NCI-H146 (cell line): ENCODE measurements around the gene LRRC28.
A peak's percentile ranks its signal among the peaks of the same experiment; 100 is the strongest.

Experiments
- DNase-seq: peaks from one replicate; lab custom pipeline; 2025; lab: John Stamatoyannopoulos, UW

LRRC28 gene

DNA sequence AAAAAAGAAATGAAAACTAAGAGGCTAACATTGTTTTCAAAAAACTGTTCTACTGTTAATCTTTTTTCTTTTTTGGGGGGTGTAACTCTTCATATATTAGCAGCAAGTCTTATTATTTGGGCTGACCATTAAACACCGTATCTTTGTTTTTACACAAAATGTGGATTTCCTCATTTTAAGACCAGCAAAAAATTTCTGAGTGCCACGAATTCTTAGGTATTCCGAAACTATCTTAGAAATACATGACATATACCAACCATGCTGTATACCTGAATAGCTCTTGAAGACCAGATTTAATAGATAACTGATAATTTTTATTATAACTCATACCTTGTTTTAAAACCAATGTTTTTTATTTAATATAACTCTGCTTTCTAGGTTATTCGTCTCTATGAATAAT is 1.3 kb upstream of the LRRC28 start:
- DNase-seq, result no peak

DNA sequence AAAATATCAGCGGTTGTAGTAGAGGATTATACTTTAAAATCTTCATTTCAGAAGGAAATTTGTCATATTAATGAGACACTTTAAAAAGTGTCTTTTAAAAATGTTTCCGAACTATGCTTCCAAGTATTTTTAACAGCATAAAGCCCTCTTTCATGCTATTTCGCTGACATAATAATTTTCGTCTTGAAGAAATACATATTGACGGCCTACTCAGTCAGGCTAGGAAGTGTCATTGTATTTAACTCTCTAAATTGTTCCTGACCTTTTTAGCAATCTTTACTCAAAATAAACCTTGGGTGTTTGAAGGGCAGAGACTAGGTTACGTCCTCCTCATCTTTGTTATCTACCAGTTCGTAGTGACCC is 806 bp upstream of the LRRC28 start:
- no peak for DNase-seq

DNA sequence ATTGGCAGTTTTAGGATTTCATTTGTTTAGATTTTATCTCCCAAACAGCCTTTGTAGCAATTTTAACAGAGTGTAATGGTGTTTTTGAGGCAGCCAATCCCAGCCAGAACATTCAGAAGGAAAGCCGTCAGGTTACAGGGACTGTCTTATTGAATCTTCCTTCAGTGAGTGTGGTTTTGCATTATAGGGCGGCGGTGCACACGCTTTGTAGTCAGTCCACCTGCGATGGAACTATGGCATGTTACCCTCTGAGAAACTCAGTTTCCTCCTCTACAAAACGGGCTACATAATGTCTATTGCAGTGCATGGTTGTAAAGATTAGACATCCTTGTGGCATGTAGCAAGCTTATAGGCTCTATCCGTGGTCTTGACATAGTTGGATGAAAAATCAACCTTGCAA is 1.0 kb downstream of the LRRC28 start:
- DNase-seq, result no peak

DNA sequence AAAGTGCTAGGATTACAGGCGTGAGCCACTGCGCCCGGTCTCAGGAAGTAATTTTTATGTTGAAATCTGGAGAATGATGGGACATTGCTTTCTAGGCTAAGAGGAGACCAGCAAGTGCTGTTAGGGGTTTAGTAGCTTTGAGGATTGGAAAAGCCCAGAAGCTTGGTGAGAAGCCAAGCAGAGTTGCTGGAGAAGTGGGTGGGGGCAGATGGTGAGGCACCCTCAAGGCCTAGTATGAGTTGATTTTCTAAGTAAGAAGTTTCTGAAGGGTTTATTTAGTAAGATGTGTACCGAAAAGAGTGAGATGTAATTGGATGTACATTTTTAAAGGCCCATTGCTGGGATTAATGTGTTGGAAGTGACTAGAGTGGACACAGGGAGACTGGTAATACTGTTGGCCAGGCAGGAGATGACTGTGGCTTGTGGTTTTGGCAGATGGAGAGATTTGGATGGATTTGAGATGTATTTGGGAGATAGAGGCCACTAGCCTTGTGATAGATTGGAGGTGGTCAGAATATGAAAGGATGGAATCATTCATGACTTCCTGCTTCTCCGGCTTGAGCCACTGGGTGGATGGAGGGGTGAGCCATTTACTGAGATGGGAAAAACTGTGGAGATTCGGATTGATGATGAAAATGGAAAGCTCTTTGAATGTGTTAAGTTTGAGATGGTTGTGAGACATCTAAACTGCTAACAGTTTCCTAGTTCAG is 2.3 kb downstream of the LRRC28 start:
- DNase-seq, result no peak

DNA sequence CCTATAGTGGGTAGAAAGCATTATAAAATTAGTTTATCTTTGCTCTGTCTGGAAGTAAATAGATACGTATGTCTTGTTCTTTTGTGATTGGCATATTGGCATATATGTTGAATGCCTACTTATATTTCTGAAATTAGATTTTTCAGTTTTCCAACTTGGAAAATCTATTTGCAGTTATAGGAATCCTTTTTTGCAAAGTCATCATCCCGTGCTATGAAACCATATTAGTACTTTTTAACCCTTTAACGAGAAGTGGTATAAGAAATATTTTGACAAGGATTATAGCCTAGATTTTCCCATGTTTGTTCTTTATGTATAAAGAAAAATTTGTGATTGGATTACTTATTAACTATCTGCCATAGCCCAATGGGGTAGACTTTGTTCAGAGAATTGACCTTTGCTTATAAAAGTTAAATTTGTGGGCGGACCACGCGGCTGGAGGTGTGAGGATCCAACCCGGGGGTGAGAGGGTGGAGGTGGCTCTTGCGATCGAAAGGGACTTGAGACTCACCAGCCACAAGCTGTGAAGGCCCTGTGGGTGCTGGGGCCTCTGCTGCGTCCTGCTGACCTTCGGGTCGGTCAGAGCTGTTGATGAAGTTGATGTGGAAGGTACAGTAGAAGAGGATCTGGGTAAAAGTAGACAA is 5.9 kb downstream of the LRRC28 start:
- DNase-seq, result no peak

DNA sequence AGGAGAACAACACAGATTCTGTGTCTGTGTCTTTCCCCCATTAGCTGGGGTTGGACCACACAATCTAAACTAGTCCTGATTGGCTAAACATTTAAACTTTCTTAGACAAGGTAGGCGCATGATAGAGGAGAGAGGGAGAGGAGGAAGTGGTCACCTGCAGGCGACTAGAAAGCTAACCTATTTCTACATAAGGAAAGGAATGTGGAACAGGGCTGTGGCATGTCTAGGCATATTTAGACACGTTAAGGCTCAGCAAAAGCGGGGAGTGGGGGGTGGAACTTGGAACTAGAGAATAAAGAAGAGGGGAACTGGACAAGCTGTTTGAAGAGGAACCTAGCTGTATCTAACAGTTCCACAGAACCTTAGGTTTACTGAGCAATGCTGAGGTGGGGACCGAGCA is 12.8 kb downstream of the LRRC28 start:
- no peak for DNase-seq

DNA sequence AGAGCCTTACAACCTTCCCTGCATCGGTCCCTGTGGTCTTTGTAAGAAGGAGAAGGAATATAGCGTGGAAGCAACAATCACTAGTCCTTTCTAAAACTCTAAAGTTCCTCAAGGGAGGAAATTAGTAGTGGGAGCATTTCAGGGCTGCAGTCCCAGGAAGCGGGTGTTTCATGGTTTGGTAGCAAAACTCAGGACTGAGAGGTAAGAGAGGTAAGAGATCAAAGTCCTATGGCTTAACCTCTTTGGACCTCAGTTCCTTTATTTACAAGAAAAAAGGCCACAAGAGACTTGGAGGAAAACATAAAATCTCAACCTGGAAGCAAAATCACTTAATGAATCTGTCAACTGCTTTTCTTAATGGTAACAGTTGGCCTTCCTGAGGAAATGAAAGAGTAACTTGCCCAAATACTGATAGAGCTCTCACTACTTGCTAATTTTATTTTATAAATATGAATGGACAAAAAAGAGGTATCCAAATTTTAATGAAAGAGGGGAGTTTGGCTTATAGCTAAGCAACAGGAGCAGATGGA is 14.3 kb downstream of the LRRC28 start:
- no peak for DNase-seq

DNA sequence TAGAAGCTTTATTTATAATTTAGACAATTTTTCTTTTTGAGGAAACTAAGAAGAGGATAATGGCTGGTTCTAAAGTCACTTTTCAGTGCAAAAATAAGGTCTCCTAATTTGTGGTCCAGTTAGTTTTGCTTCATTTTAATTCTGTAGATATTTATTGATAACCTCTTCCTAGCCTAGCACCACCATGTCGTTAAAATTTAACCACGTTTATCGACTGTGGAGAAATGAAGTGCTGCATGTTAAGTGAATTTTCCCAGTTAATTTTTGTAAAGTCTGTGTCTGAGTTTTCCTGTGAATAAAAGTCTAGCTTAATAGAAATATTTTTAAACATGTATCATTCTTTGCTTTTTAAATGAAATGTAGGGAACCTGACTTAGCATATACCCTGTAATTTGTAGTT is 16.7 kb downstream of the LRRC28 start:
- no peak for DNase-seq

DNA sequence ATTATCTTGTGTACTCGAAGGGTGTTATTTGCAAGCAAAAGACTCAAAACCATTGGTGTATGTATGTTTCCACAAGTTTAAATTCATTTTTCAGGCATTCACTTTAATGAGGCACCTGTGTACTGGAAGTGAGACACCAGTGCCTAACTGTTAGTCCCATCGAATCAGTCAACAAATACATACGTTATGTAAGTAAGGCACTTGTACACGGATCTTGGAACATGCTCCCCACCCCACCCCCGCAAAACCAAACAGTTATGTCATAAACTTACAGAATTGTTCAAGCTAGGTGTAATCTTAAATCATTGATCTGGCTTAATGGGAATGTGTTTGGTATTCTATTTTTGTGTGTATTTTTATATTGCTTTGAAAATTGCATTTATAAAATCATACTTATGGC is 17.1 kb downstream of the LRRC28 start:
- no peak for DNase-seq

DNA sequence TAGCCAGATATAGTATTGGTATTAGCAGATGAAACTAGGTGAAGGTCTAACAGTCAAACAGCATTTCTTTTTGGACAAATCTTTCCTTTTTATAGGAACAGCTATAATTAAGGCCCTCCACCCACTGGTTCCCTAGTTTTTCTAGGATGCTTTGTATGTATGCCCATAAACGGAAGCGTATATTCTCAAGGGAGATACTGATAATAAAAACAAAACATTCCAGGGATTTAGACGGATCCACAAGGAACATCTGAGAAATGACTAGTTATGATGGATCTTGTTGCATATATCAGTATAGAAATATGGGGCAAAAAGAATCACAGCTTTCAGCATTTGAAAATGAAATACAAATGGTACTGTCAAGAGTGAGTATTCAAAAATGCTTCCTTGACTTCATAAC is 22.5 kb downstream of the LRRC28 start:
- no peak for DNase-seq

DNA sequence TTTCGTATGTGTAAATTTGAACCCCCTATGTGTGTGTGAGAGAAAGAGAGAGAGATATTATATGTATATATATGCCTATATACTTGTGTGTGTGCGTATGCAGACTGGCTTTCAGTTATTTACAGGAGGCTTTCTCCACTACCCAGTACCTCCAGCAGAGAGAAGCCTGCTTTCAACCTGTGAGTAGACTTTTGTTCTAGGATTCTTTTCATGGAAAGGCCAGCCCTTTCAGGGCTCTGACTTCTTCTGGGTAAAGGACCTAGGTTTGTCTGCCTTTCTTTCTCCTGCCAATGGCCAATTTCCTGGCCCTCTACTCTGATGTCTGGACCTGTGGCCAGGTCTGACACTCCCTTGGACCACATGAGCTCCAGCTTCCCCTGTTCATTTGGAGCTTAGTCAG is 23.8 kb downstream of the LRRC28 start:
- DNase-seq, result no peak

DNA sequence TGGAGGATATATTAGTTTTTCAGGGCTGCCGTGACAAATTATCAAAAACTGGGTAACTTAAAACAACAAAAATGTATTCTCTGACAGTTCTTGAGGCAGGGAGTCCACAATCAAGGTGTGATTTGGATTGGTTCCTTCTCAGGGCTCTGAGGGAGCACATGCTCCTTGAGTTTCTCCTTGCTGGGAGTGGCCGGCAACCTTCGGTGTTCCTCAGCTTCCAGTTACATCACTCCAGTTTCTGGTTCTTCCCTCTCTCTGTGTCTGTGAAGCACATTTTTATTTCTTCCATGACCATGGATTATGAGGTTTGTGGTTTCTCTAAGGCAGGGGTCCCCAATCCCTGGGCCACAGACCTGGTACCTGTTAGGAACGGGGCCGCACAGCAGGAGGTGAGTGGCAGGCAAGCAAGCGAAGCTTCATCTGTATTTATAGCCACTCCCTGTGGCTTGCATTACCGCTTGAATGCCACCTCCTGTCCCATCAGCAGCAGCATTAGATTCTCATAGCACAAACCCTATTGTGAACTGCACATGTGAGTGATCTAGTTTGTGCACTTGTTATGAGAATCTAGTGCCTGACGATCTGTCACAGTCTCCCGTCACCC is 24.3 kb downstream of the LRRC28 start:
- DNase-seq, result peak; percentile 6

DNA sequence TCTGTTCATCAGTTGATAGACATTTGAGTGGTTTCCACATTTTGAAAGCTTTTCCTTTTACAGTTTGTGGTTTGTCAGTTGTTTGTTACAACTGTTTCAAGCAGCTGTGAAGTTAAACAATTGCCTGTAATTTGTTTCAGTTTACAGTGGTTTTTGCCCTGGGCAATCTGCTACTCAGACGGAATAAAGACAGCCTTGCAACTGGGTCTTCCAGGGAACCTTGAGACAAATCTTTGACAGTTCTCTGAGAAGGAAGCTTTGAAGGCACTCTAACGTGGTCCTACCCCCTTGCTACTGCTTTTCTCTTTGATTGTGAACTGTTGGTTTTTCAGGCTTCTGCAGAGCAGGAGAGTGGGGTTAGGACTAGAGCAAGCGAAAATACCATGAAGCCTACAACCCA is 28.0 kb downstream of the LRRC28 start:
- no peak for DNase-seq

DNA sequence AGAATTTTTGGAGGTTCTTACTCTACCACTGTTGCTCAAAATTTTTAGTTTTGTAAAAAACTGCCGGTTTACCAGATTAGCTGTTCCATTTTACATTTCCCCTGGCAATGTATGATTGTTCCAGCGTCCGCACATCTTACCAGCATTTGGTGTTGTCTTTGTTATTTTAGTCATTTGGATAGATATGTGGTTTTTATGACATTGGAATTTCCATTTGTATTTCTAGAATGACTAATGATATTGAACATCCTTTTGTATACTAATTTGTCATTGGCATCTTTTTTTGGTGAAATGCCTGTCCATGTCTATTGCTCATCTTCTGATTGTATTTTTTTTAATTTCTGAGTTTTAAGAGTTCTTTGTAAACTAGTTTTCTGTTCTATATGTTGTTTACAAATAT is 28.5 kb downstream of the LRRC28 start:
- DNase-seq, result no peak

DNA sequence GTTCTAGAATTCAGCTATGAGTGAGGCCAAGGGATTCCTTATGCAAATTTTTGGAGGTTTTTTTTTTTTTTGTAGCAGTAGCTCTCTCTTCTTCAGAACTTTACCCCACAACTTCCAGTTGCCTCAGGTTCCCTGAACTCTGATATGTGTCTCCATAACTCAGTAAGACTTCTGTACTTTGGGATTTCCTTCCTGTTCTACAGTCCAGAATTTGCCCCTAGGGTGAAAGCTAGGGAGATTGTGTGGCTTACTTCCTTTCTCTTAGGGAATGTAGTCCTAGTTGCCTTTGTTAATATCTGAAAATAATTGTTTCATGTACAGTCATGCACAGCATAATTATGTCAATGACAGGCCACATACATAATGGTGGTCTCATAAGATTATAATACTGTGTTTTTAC is 30.8 kb downstream of the LRRC28 start:
- no peak for DNase-seq

DNA sequence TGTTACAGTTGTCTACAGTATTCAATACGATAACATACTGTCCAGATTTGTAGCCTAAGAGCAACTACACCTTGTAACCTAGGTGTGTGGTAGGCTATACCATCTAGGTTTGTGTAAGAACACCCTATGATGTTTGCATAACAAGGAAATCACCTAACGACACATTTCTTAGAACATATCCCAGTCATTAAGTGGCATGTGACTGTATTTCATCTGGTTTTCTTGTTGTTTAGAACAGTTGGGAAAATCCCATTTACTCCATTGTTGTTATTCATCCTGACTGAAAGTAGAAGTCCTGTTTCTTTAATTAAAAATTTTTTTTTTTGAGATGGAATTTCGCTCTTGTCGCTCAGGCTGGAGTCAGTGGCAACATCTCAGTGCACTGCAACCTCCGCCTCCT is 31.3 kb downstream of the LRRC28 start:
- no peak for DNase-seq

DNA sequence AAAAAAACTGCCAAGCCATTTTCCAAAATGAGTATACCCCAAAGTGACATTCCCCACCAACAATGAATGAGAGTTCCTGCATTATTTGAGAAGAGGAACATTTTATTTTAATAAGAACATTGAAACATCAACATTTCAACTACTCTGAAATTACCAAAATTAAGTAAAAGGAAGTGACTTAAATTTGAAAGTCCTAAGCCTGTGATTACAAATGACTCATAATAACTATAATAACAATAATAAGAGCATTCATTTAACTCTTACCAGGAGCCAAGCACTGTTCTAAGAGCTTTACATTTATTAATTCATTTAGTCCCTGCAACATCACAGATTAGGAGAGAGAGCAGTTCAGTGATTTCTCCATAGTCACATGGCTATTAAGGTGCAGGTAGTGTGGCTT is 32.4 kb downstream of the LRRC28 start:
- DNase-seq, result no peak

DNA sequence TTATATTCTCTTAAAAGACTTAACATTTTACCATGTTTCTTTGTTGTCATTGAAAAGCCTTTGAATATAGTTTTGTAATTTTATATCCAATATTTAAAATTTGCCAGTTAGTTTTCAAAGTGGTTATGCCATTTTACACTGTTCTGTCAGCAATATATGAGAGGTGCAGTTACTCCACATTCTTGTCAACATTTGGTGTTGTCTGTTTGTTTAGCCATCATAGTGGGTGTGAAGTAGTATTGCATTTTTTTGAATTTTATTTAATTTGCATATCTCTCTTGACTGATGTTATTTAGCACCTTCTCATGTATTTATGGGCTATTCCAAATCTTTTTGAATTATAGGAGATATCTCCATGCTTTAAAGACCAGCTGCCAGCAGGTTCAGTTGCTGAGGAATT is 40.4 kb downstream of the LRRC28 start:
- no peak for DNase-seq

DNA sequence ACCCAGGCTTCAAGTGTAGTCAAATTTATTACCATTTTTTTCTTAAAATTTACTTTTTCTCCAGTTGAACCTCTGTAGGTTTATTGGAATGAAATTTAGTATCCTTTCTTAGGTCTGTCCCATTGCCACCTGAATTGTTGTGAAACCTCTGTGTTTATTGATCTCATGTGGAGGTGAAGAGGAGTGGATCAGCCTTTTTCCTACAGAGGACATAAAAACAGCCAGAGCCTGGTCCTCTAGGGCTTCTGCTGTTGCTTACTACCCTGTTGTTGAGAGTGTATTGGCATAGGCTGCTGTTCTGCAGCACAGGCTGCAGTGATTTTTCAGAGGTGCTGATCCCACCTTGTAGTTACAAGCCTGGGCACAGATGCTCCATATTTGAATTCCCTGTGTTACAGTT is 44.6 kb downstream of the LRRC28 start:
- no peak for DNase-seq

DNA sequence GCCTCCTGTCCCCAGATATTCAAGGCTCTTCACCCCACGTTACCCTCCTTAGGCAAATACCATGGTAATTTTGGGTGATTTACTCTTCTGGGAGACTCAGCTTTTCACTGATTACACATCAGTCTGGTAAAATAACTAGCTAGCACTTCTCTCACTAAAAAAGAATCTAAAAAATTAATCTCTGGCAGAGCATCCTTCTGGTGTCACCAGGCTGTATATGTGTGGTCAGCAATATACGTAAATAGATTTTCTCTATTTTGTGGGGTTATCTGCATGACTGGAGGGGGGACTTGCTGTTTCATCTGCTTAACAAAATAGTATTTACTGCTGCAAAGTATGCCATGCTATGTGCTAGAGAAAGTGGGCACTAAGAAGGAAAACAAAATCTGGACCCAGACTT is 45.1 kb downstream of the LRRC28 start:
- DNase-seq, result no peak

DNA sequence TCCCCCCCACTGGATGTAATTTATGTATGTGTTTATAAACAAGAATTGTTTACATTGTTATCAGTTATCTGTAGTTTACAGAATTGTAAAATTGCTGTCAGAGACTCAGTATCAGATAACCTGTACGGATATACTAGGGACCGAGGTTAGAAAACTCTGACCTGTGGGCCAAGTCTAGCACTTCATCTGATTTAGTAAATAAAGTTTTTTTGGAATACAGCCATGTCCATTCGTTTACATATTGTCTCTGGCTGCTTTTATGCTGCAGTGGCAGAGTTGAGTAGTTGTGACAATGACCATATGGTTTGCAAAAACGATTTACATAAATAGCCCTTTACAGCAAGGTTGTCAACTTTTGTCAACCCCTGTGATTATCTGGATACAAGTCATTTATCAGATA is 52.6 kb downstream of the LRRC28 start:
- no peak for DNase-seq

DNA sequence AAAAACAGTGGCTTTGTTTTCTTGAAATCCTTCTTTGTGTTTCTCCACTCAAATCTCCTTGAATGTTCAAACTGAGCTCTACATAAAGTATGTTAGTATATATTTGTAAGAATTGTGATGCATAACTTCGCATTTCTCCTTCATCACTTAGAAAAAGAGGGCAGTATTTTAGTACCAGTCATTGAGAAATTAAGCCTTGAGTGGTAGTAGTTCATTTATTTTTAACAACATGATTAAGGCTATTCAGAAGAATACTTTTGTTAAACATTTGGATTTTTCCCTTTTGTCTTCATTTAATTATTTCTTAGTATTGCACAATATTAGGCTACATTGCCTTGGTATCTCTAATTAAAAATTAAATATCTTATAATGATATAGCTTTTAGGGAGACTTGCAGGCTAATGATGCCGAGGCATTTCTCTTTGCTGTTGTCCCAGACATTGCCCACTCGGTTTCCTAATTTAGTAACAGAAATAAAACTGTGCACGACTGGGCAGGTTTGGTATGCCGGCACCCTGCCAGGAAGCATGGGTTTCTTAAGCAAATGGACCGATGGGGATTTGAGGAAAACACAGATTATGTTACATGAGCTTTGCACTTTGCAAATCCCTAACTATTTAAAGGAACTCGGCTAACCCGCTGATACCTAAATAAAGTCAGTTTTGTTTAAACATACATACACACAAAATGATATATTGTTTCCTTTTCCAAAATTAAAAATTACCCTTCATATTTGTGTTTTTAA is 54.7 kb downstream of the LRRC28 start:
- DNase-seq, result peak; percentile 82
